Activated naive CD8-positive, alpha-beta T cell treated with anti-CD3 and anti-CD28 coated beads, Interleukin-2, amount 50 U/mL, for 24 hours (primary cell): Measurements from ENCODE around the gene BID.

Experiments
- ATAC-seq: fragments of 150-1000 bp; cut with Tn5 transposase; one replicate; pipeline ENCODE4 v1.10.0; 2021
- DNase-seq: peaks from one replicate; pipeline ENCODE4 v3.0.0; 2021
- H3K27ac Mint-ChIP-seq: one replicate; pipeline ENCODE4 v1.8.0; 2021; ENCODE audit warnings: mild to moderate bottlenecking, mixed read lengths
- H3K27me3 Mint-ChIP-seq: one replicate; pipeline ENCODE4 v1.8.0; 2021; ENCODE audit warnings: mixed read lengths
- H3K36me3 Mint-ChIP-seq: one replicate; pipeline ENCODE4 v1.8.0; 2021; ENCODE audit warnings: low read depth, mixed read lengths
- H3K4me1 Mint-ChIP-seq: one replicate; pipeline ENCODE4 v1.8.0; 2021; ENCODE audit warnings: mixed read lengths
- H3K4me3 Mint-ChIP-seq: one replicate; pipeline ENCODE4 v1.8.0; 2021; ENCODE audit warnings: mild to moderate bottlenecking, moderate library complexity, mixed read lengths
- H3K9me3 Mint-ChIP-seq: one replicate; pipeline ENCODE4 v1.8.0; 2021; ENCODE audit warnings: mixed read lengths

BID gene

GRCh38 chr22:17808693-17809403 is 34.6 kb upstream of the BID start:
- Mint-ChIP-seq H3K36me3 (peaks cover 7% of the 10 kb centered on the region), H3K4me3 (no peak overlapping the region), H3K27ac (no peak overlapping the region), H3K27me3 (no peaks in the 10 kb centered on the region), H3K9me3 (no peaks in the 10 kb centered on the region), H3K4me1 (no peaks in the 10 kb centered on the region)
- no peak for DNase-seq
- ATAC-seq: no peak

- no peaks in the 10 kb centered on the region for H3K4me1 Mint-ChIP-seq
- no peaks in the 10 kb centered on the region for H3K27me3 Mint-ChIP-seq
- DNase-seq (no peak), ATAC-seq (no peak)
- peaks cover 7% of the 10 kb centered on the region for H3K36me3 Mint-ChIP-seq
- H3K27ac Mint-ChIP-seq: no peak overlapping the region
- H3K4me3 Mint-ChIP-seq: no peak overlapping the region
- H3K9me3 Mint-ChIP-seq: no peaks in the 10 kb centered on the region
Observed at GRCh38 chr22:17807578-17808410, 33.5 kb upstream of the BID start.

GRCh38 chr22:17807086-17807485 is 32.8 kb upstream of the BID start:
- Mint-ChIP-seq H3K4me3 (no peak overlapping the region), H3K36me3 (peaks cover 7% of the 10 kb centered on the region), H3K9me3 (no peaks in the 10 kb centered on the region), H3K27ac (no peak overlapping the region), H3K4me1 (no peaks in the 10 kb centered on the region), H3K27me3 (no peaks in the 10 kb centered on the region)
- no peak for ATAC-seq
- no peak for DNase-seq

GRCh38 chr22:17806437-17806836 is 32.2 kb upstream of the BID start:
- DNase-seq (no peak), ATAC-seq (no peak)
- Mint-ChIP-seq H3K4me3 (no peak overlapping the region), H3K9me3 (no peaks in the 10 kb centered on the region), H3K27me3 (no peaks in the 10 kb centered on the region), H3K4me1 (no peaks in the 10 kb centered on the region), H3K27ac (no peak overlapping the region), H3K36me3 (peaks cover 7% of the 10 kb centered on the region)

GRCh38 chr22:17804331-17805080 is 30.2 kb upstream of the BID start:
- Mint-ChIP-seq H3K36me3 (peaks cover 7% of the 10 kb centered on the region), H3K27me3 (no peaks in the 10 kb centered on the region), H3K4me3 (no peak overlapping the region), H3K27ac (no peak overlapping the region), H3K9me3 (no peaks in the 10 kb centered on the region), H3K4me1 (peaks cover 1% of the 10 kb centered on the region)
- DNase-seq (no peak), ATAC-seq (no peak)

- no peak for DNase-seq
- H3K36me3 Mint-ChIP-seq: peaks cover 7% of the 10 kb centered on the region
- H3K9me3 Mint-ChIP-seq: no peaks in the 10 kb centered on the region
- peaks cover 3% of the 10 kb centered on the region for H3K4me1 Mint-ChIP-seq
- no peaks in the 10 kb centered on the region for H3K27me3 Mint-ChIP-seq
- H3K27ac Mint-ChIP-seq: no peak overlapping the region
- no peak for ATAC-seq
- no peak overlapping the region for H3K4me3 Mint-ChIP-seq
Observed at GRCh38 chr22:17803609-17804270, 29.5 kb upstream of the BID start.

- peaks cover 8% of the 10 kb centered on the region for H3K4me1 Mint-ChIP-seq
Observed at GRCh38 chr22:17802822-17803221, 28.6 kb upstream of the BID start.

GRCh38 chr22:17802411-17802810 is 28.1 kb upstream of the BID start:
- Mint-ChIP-seq H3K4me1 (peaks cover 9% of the 10 kb centered on the region), H3K27me3 (no peaks in the 10 kb centered on the region)

More at GRCh38 chr22:17802822-17803221, 28.6 kb upstream of the BID start:
- Mint-ChIP-seq H3K36me3 (peaks cover 7% of the 10 kb centered on the region), H3K27ac (no peak overlapping the region), H3K27me3 (no peaks in the 10 kb centered on the region), H3K9me3 (no peaks in the 10 kb centered on the region), H3K4me3 (no peak overlapping the region)
- DNase-seq (no peak), ATAC-seq (no peak)

GRCh38 chr22:17797721-17798559 is 23.7 kb upstream of the BID start:
- no peaks in the 10 kb centered on the region for H3K27me3 Mint-ChIP-seq
- DNase-seq: no peak
- H3K27ac Mint-ChIP-seq: peak overlapping the region; percentile 5
- no peaks in the 10 kb centered on the region for H3K36me3 Mint-ChIP-seq
- ATAC-seq: peak; percentile 33
- H3K4me1 Mint-ChIP-seq: peaks cover 19% of the 10 kb centered on the region
- H3K9me3 Mint-ChIP-seq: no peaks in the 10 kb centered on the region
- no peak overlapping the region for H3K4me3 Mint-ChIP-seq

More at GRCh38 chr22:17802411-17802810, 28.1 kb upstream of the BID start:
- ATAC-seq (no peak), DNase-seq (no peak)
- H3K27ac Mint-ChIP-seq: no peak overlapping the region
- no peaks in the 10 kb centered on the region for H3K9me3 Mint-ChIP-seq
- peaks cover 3% of the 10 kb centered on the region for H3K36me3 Mint-ChIP-seq
- no peak overlapping the region for H3K4me3 Mint-ChIP-seq

- ATAC-seq (no peak), DNase-seq (no peak)
- no peaks in the 10 kb centered on the region for H3K27me3 Mint-ChIP-seq
- H3K4me3 Mint-ChIP-seq: no peak overlapping the region
- no peak overlapping the region for H3K27ac Mint-ChIP-seq
- no peaks in the 10 kb centered on the region for H3K36me3 Mint-ChIP-seq
- no peaks in the 10 kb centered on the region for H3K9me3 Mint-ChIP-seq
- peaks cover 19% of the 10 kb centered on the region for H3K4me1 Mint-ChIP-seq
Observed at GRCh38 chr22:17796695-17797094, 22.4 kb upstream of the BID start.

- peaks cover 19% of the 10 kb centered on the region for H3K4me1 Mint-ChIP-seq
- no peak overlapping the region for H3K4me3 Mint-ChIP-seq
- H3K27ac Mint-ChIP-seq: peak overlapping the region; percentile 49
- DNase-seq (no peak), ATAC-seq (no peak)
- no peaks in the 10 kb centered on the region for H3K36me3 Mint-ChIP-seq
- H3K27me3 Mint-ChIP-seq: no peaks in the 10 kb centered on the region
- no peaks in the 10 kb centered on the region for H3K9me3 Mint-ChIP-seq
Observed at GRCh38 chr22:17795661-17796548, 21.6 kb upstream of the BID start.

GRCh38 chr22:17794726-17795542 is 20.7 kb upstream of the BID start:
- Mint-ChIP-seq H3K4me1 (peaks cover 19% of the 10 kb centered on the region), H3K4me3 (peak overlapping the region; percentile 2), H3K27ac (peak overlapping the region; percentile 41), H3K9me3 (no peaks in the 10 kb centered on the region), H3K27me3 (no peaks in the 10 kb centered on the region), H3K36me3 (peaks cover 3% of the 10 kb centered on the region)
- no peak for DNase-seq
- ATAC-seq: no peak
